Measurements from ENCODE around the gene ADAMTS8. TPM values are rescaled to one million over a fixed set of nuclear protein-coding genes. Genes with fewer than 3 reads are reported as not detected.

ADAMTS8 gene
- total RNA-seq, 1 donor from 2014 or later, result not detected

- H3K9me3 Mint-ChIP-seq, result no peaks in the 10 kb centered on the region
- H3K36me3 Mint-ChIP-seq (ENCODE audit: low read depth), result no peaks in the 10 kb centered on the region
- no peak overlapping the region for H3K4me3 Mint-ChIP-seq
Observed at GRCh38 chr11:130370845-130371590, 57.4 kb downstream of the ADAMTS8 start.

GRCh38 chr11:130369713-130370112 lies 58.7 kb downstream of the ADAMTS8 start:
- H3K4me3 Mint-ChIP-seq, result no peak overlapping the region
- no peak for DNase-seq
- peaks cover 2% of the 10 kb centered on the region for H3K27me3 Mint-ChIP-seq
- intact Hi-C loops (cut with micrococcal nuclease), result no loop called here
- no peaks in the 10 kb centered on the region for H3K36me3 Mint-ChIP-seq (ENCODE audit: low read depth)
- no peak overlapping the region for H3K27ac Mint-ChIP-seq
- no peaks in the 10 kb centered on the region for H3K4me1 Mint-ChIP-seq
- H3K9me3 Mint-ChIP-seq, result no peaks in the 10 kb centered on the region

More at GRCh38 chr11:130370845-130371590, 57.4 kb downstream of the ADAMTS8 start:
- Mint-ChIP-seq H3K27me3 (no peaks in the 10 kb centered on the region), H3K27ac (no peak overlapping the region), H3K4me1 (no peaks in the 10 kb centered on the region)
- no peak for DNase-seq
- intact Hi-C loops (cut with micrococcal nuclease), result loop anchor here (1.0 kb wide), 1 partner anchor 158 kb away; no protein-coding TSS in a partner anchor

- no peaks in the 10 kb centered on the region for H3K4me1 Mint-ChIP-seq
- intact Hi-C loops (cut with micrococcal nuclease), result no loop called here
- no peaks in the 10 kb centered on the region for H3K36me3 Mint-ChIP-seq (ENCODE audit: low read depth)
- H3K27ac Mint-ChIP-seq, result no peak overlapping the region
- H3K27me3 Mint-ChIP-seq, result peaks cover 2% of the 10 kb centered on the region
- no peaks in the 10 kb centered on the region for H3K9me3 Mint-ChIP-seq
- DNase-seq, result no peak
- H3K4me3 Mint-ChIP-seq, result no peak overlapping the region
Observed at GRCh38 chr11:130369141-130369691, 59.2 kb downstream of the ADAMTS8 start.

GRCh38 chr11:130359419-130359818 lies 69.0 kb downstream of the ADAMTS8 start:
- peaks cover 3% of the 10 kb centered on the region for H3K4me1 Mint-ChIP-seq
- H3K4me3 Mint-ChIP-seq, result no peak overlapping the region
- peaks cover 7% of the 10 kb centered on the region for H3K27me3 Mint-ChIP-seq
- intact Hi-C loops (cut with micrococcal nuclease), result no loop called here
- peaks cover 21% of the 10 kb centered on the region for H3K9me3 Mint-ChIP-seq
- H3K36me3 Mint-ChIP-seq (ENCODE audit: low read depth), result peaks cover 3% of the 10 kb centered on the region
- no peak overlapping the region for H3K27ac Mint-ChIP-seq
- DNase-seq, result no peak

- intact Hi-C loops (cut with micrococcal nuclease), result no loop called here
- Mint-ChIP-seq H3K27me3 (peaks cover 7% of the 10 kb centered on the region), H3K36me3 (ENCODE audit: low read depth) (peaks cover 3% of the 10 kb centered on the region), H3K4me1 (peaks cover 3% of the 10 kb centered on the region), H3K9me3 (peaks cover 22% of the 10 kb centered on the region), H3K27ac (no peak overlapping the region), H3K4me3 (no peak overlapping the region)
- DNase-seq, result no peak
Observed at GRCh38 chr11:130358398-130358797, 70.0 kb downstream of the ADAMTS8 start.

Other genes with a start within 250 kb of the ADAMTS8 start
- gene ZBTB44, start 113.7 kb downstream of the ADAMTS8 start, total RNA-seq, result 33.1 and 36.0 TPM in 2 replicates
- 0.02 TPM in 1 of 2 replicates, not detected in the other for gene ADAMTS15, start 20.0 kb upstream of the ADAMTS8 start, total RNA-seq